ENCODE measurements around the gene PTGER2.
A peak's percentile ranks its signal among the peaks of the same experiment; 100 is the strongest.

PTGER2 gene

GRCh38 chr14:52305014-52305413 is 9.1 kb upstream of the PTGER2 start:
- DNase-seq, result no peak

DNA sequence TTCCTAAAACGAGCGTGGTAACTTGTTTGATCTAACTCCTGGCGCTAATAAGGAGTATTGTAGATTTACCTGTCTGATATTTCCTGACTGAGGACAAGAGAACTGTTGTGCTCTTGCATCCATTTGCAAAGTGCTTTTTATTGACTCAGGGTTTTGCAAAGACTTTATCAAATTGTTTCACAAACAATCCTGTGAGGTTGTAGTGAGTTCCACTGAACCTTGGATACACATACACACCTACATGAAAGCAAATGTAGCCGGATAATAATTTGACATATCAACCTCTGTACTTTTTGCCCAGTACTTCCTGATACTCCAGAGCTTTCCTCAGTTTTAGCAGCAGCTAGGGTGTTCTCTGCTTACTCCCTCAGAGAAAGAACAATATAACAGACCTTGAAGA is 6.7 kb upstream of the PTGER2 start:
- DNase-seq, result no peak

DNA sequence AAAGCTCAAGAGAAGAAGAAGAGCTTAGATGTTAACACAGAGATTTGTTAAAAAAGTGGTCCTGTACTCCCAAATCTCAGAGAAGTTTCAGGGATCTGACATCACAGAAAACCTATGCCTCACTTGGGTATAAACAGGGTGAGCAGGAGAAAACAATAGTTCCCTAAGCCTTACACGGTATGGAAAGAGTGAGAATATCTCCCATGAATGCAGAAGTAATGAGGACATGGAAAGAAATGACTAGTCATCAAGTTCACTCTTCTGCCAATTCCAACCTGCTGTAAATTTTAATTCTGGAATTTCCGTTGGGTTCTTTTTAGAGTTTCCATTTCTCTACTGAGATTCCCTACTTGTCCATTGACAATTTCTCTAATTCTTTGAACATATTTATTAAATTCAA is 6.2 kb upstream of the PTGER2 start:
- no peak for DNase-seq

DNA sequence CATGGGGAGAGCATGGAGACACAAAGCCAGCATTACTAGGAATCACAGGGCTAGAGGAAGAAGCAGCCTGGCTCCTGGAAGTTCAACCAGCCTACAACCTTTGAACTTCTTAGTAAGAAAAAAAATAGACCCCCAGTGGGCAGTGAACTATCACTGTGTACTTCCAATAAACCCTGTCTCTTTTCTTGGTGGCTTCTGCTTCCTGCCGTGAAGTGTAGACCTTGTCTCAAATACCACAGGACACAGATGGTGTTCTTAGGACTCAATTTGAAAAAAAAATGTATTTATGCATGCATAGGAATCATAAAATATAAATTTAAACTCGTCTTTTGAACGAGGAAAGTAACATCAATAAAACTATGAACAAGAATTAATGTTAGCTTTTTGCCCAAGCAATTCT is 3.6 kb upstream of the PTGER2 start:
- DNase-seq, result no peak

GRCh38 chr14:52312931-52313355 is 1.2 kb upstream of the PTGER2 start:
- no peak for DNase-seq

- no peak for DNase-seq
These were observed 650 bp upstream of the PTGER2 start for GRCh38 chr14:52313462-52313861.

DNA sequence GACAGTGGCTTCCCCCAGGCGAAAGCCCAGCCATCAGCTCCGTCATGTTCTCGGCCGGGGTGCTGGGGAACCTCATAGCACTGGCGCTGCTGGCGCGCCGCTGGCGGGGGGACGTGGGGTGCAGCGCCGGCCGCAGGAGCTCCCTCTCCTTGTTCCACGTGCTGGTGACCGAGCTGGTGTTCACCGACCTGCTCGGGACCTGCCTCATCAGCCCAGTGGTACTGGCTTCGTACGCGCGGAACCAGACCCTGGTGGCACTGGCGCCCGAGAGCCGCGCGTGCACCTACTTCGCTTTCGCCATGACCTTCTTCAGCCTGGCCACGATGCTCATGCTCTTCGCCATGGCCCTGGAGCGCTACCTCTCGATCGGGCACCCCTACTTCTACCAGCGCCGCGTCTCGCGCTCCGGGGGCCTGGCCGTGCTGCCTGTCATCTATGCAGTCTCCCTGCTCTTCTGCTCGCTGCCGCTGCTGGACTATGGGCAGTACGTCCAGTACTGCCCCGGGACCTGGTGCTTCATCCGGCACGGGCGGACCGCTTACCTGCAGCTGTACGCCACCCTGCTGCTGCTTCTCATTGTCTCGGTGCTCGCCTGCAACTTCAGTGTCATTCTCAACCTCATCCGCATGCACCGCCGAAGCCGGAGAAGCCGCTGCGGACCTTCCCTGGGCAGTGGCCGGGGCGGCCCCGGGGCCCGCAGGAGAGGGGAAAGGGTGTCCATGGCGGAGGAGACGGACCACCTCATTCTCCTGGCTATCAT is 663 bp downstream of the PTGER2 start:
- DNase-seq, result peak in 1 of 51 donors; percentile 17

DNA sequence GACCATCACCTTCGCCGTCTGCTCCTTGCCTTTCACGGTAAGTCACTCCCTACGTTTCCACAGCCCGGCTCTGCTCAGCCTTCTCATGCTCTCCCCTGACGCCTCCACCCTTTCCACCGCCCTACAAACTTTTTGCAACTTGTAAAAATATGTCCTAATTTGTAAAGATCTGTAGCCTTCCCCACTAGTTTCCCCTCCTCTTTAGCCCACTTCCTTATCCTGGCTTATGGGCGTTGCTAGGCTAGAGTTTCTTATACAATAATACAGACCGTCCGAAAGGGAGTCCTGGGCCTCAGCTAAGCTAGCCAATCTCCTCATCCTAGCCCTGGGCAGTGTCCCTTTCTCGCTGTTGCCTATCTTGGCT is 1.2 kb downstream of the PTGER2 start:
- DNase-seq, result no peak

GRCh38 chr14:52318062-52318461 is 4.0 kb downstream of the PTGER2 start:
- no peak for DNase-seq

GRCh38 chr14:52318826-52319645 is 4.9 kb downstream of the PTGER2 start:
- DNase-seq, result no peak

GRCh38 chr14:52319919-52320318 is 5.8 kb downstream of the PTGER2 start:
- DNase-seq, result no peak

GRCh38 chr14:52325126-52325525 is 11.0 kb downstream of the PTGER2 start:
- DNase-seq, result no peak

GRCh38 chr14:52325630-52326029 is 11.5 kb downstream of the PTGER2 start:
- no peak for DNase-seq

DNA sequence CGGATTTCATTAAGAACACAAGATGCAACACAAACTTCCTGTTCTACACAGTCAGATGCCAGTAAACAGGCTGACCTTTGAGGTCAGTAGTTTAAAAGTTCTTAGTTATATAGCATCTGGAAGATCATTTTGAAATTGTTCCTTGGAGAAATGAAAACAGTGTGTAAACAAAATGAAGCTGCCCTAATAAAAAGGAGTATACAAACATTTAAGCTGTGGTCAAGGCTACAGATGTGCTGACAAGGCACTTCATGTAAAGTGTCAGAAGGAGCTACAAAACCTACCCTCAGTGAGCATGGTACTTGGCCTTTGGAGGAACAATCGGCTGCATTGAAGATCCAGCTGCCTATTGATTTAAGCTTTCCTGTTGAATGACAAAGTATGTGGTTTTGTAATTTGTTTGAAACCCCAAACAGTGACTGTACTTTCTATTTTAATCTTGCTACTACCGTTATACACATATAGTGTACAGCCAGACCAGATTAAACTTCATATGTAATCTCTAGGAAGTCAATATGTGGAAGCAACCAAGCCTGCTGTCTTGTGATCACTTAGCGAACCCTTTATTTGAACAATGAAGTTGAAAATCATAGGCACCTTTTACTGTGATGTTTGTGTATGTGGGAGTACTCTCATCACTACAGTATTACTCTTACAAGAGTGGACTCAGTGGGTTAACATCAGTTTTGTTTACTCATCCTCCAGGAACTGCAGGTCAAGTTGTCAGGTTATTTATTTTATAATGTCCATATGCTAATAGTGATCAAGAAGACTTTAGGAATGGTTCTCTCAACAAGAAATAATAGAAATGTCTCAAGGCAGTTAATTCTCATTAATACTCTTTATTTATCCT is 13.5 kb downstream of the PTGER2 start:
- DNase-seq, result no peak

DNA sequence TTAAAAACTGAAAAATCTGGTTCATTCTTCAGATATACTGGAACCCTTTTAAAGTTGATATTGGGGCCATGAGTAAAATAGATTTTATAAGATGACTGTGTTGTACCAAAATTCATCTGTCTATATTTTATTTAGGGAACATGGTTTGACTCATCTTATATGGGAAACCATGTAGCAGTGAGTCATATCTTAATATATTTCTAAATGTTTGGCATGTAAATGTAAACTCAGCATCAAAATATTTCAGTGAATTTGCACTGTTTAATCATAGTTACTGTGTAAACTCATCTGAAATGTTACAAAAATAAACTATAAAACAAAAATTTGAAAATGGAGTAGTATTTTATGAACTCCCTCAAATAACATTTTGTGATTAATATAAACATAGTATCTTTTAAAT is 14.2 kb downstream of the PTGER2 start:
- DNase-seq, result no peak

- no peak for DNase-seq
These were observed 15.7 kb downstream of the PTGER2 start for GRCh38 chr14:52329678-52330369.

DNA sequence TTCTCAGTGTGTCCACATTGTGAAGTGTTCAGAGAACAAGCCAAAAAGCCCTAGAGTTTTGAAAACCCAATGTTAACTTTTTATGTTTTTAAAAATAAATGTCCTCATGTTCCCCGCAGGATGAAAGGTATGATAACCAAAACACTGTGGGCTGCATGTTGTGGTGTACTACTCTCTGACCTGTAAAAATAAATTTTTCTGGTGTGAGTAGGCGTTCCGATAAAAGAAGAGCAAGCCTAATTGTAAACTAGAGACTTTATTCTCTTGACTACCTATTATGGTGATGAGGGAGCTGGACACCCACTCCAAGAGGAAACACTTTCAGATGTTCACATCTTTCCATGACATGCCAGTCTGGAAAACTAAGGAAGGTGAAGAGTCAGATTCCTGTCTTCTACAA is 18.2 kb downstream of the PTGER2 start:
- DNase-seq, result no peak

DNA sequence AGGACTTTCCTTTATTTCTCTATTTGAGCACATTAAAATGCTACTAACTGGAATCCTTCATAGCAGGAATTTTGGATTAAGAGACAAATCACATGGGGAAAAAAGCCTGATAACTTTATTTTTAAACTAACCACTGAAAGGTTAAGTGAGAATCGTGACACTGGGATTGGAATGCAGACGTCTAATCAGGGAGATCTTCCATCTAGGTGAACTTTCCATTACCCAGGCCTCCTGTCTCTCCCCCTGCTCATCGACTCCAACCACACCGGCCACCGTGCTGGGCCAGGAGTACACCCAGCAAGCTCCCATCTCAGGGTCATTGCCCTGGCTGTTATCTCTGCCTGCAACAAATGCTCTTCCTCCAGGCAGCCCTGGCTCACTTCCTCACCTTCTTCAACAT is 19.0 kb downstream of the PTGER2 start:
- no peak for DNase-seq

GRCh38 chr14:52333823-52334657 is 19.9 kb downstream of the PTGER2 start:
- no peak for DNase-seq

GRCh38 chr14:52336241-52336640 is 22.1 kb downstream of the PTGER2 start:
- no peak for DNase-seq

All from hypothalamus (tissue), 51 donors.